Astrocyte (in vitro differentiated cells and primary cell): ENCODE results near the gene TOGARAM2.

Experiments
- CTCF ChIP-seq: IDR thresholded peaks from 2 replicates; pipeline ENCODE4 v1.5.1; 2011; ENCODE audit warnings: low read depth, mild to moderate bottlenecking, inconsistent platforms, low read length, moderate library complexity; ENCODE audit not compliant: insufficient read depth
- EZH2 ChIP-seq: IDR thresholded peaks from 2 replicates; pipeline ENCODE4 v1.6.1; 2012; ENCODE audit warnings: mild to moderate bottlenecking, low read length, inconsistent platforms; ENCODE audit not compliant: insufficient read depth

GRCh38 chr2:29017716-29018435 lies 36.8 kb downstream of the TOGARAM2 start:
- TF ChIP-seq CTCF (no peak), EZH2 (no peak)
